ENCODE results near the gene ITSN2. TPM values are rescaled to one million over a fixed set of nuclear protein-coding genes. Genes with fewer than 3 reads are reported as not detected.

The ITSN2 gene
- total RNA-seq, 1 donor from 2014 or later: 49.6 TPM

- DNase-seq (ENCODE audit: low spot score): no peak
Observed at GRCh38 chr2:24179683-24180082, 180.7 kb downstream of the ITSN2 start.

DNA sequence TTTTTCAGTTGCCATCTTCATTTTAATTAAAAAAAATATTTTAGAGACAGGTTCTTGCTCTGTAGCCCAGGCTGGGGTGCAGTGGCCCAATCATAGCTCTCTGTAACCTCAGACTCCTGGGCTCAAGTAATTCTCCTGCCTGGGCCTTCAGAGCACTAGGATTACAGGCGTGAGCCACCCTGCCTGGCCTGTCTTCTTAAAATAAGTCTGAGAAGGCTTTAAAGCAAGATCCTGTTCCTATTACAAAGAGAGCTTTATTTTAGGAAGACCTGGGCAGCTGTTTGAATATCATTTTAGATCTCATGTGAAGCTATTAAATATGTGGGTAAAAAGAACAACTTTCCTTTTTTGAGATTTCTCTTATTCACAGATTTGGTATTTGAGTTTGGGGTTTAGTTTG, 184.0 kb downstream of the ITSN2 start:
- DNase-seq (ENCODE audit: low spot score): no peak

GRCh38 chr2:24175631-24176187, 184.6 kb downstream of the ITSN2 start:
- DNase-seq (ENCODE audit: low spot score): no peak

DNA sequence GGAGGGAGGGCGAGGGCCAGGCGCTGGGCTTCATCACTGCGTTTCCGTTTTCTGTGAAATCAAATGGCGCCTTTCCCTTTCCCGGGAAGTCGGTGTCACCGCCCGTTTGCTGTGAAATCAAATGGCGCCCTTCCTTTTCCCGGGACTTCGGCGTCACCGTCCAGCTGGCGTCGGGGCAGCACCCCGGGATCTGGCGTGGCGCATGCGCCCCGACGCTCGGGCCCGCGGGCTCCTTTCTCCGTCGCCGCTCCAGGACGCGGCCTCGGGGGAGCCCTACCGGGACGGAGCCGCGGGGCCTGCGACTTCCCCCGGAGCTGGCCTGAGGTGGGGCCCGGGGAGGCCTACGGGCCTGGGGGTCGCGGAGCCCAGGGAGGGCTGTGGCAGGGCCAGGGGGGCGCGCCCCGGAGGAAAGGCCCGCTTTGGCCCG, 185.5 kb downstream of the ITSN2 start, which contains the start of gene FAM228A:
Gene FAM228A (plus strand): TSS at position 203 of the 427 bp plus-strand sequence. CDS start 428 bp downstream, outside the sequence.
- DNase-seq (ENCODE audit: low spot score): no peak

- DNase-seq (ENCODE audit: low spot score): no peak
Observed at GRCh38 chr2:24169023-24169422, 191.3 kb downstream of the ITSN2 start.

- DNase-seq (ENCODE audit: low spot score): no peak
Observed at GRCh38 chr2:24164416-24164973, 195.8 kb downstream of the ITSN2 start.

GRCh38 chr2:24163601-24164000, 196.7 kb downstream of the ITSN2 start:
- DNase-seq (ENCODE audit: low spot score): no peak

DNA sequence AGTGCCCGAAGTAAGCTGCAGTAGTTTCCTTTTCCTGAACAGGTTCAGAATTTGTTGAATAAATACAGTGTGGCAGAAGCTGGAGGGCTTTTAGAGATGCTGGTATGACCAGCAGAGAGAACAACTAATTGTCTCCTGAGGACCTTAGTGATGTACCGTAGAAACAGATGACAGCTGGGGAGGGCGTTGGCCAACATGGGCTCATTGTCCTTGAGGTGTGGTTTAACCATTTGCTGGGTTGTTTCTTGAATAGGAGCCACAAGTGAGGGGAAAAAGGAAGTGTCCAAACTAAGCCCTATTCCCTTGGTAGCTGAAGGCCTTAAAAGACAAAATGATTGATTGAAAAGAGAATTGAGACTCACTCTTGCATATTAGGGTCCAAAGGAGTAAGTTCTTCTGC, 197.2 kb downstream of the ITSN2 start:
- no peak for DNase-seq (ENCODE audit: low spot score)

- DNase-seq (ENCODE audit: low spot score): no peak
Observed at GRCh38 chr2:24162494-24162893, 197.8 kb downstream of the ITSN2 start.

DNA sequence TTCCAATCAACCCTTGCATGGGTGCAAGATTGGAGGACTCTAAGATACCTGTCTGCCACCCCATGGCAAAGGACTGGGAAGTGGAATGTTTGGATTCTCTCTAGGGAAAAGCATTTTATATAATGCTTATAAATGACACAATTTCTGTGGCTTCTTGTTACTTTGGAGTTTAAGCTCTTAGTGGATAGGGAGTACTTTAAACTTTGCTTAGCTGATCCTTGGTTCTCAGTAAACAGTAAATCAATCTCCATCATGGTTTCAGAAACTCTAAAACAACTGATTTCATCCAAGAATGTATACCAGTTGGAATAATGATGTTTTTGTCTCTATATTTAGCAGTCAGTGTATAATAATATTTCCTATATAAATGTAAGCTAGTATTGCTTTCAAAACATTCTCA, 199.6 kb downstream of the ITSN2 start:
- DNase-seq (ENCODE audit: low spot score): no peak

GRCh38 chr2:24159708-24160107, 200.6 kb downstream of the ITSN2 start:
- no peak for DNase-seq (ENCODE audit: low spot score)

DNA sequence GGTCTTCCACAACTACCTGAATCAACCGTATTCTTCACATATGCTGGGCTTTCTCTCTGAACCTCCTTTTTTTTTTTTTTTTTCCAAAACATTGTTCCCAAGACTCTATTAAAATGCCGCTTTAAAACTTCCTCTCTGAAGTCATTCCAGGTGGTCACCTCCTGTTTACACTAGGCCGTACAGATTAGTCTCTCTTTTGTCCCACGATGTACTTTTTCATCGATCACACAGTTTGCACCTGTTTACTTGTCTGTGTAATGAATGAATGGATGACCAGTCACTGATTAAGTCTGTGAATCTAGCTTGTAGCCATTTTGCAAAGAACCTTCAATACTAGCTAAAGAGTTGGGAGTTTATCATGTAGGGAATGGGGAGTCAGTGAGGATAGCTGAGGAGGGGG, 202.2 kb downstream of the ITSN2 start:
- DNase-seq (ENCODE audit: low spot score): no peak

DNA sequence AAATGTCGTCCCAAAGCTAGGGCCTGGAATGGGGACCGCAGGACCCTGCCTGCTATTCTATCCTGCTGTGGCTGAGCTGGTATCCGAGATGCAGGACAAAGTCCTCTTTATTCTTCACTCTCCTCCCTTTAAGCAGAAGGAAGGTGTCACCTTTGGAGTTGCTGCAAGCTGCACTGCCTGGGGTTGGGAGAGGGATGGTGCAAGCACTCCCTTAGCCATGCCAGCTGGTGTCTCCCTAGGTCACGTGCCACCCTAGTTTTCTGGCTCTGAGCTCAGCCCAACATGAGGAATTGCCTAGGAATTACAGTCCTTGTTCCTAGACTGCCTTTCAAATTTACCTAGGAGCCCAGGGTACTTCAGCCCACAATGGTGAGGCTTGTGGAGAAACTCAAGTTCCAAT, 206.9 kb downstream of the ITSN2 start:
- DNase-seq (ENCODE audit: low spot score): no peak

Other genes with a start within 250 kb of the ITSN2 start
- 0.35 TPM for gene PFN4, start 237.2 kb downstream of the ITSN2 start, total RNA-seq
- gene FAM228B, start 237.1 kb downstream of the ITSN2 start, total RNA-seq: 23.2 TPM
- gene FAM228A, start 185.5 kb downstream of the ITSN2 start, total RNA-seq: 1.0 TPM
- 31.6 TPM for gene NCOA1, start 130.7 kb upstream of the ITSN2 start, total RNA-seq